ENCODE data around the gene CEP104.

- TF ChIP-seq CTCF (IDR thresholded peaks at IDR 0.05) (no peak), POLR2A (IDR thresholded peaks at IDR 0.05) (no peak)
Measured at GRCh38 chr1:3864884-3865283, 7.9 kb upstream of the CEP104 start.
